GM12874 (cell line): Measurements from ENCODE around the gene ATOSB.

ENCODE experiments used
- TF ChIP-seq, protein P1 (sequence below): IDR thresholded peaks from 2 replicates; pipeline ENCODE4 v1.5.1; 2011; ENCODE audit warnings: low read depth, mild to moderate bottlenecking, control low read depth, low read length, moderate library complexity; ENCODE audit not compliant: insufficient read depth

The ATOSB gene

DNA sequence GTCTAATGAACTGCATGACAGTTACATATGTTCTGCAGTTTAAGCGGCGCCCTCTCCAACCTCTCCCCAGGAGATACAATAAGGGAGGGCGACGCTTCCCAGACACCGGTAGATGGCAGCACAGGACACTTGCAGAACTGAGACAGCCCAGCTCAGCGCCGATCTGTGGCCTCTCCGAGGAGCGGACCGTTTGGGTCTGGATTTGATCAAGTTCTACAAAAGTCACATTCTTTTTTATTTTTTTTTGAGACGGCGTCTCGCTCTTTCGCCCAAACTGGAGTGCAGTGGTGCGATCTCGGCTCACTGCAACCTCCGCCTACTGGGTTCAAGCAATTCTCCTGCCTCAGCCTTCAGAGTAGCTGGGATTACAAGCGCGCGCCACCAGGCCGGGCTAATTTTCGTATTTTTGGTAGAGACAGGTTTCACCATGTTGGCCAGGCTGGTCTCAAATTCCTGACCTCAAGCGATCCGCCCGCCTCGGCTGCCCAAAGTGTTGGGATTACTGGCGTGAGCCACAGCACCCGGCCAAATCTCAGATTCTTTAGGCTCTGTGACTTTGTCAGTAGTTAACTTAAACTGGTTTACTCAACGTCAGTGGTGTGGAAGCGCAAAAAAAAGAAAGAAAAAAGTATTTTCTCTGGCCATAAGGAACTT lies 1.4 kb upstream of the ATOSB start:
- TF ChIP-seq, protein P1, sequence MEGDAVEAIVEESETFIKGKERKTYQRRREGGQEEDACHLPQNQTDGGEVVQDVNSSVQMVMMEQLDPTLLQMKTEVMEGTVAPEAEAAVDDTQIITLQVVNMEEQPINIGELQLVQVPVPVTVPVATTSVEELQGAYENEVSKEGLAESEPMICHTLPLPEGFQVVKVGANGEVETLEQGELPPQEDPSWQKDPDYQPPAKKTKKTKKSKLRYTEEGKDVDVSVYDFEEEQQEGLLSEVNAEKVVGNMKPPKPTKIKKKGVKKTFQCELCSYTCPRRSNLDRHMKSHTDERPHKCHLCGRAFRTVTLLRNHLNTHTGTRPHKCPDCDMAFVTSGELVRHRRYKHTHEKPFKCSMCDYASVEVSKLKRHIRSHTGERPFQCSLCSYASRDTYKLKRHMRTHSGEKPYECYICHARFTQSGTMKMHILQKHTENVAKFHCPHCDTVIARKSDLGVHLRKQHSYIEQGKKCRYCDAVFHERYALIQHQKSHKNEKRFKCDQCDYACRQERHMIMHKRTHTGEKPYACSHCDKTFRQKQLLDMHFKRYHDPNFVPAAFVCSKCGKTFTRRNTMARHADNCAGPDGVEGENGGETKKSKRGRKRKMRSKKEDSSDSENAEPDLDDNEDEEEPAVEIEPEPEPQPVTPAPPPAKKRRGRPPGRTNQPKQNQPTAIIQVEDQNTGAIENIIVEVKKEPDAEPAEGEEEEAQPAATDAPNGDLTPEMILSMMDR = peak; percentile 89

DNA sequence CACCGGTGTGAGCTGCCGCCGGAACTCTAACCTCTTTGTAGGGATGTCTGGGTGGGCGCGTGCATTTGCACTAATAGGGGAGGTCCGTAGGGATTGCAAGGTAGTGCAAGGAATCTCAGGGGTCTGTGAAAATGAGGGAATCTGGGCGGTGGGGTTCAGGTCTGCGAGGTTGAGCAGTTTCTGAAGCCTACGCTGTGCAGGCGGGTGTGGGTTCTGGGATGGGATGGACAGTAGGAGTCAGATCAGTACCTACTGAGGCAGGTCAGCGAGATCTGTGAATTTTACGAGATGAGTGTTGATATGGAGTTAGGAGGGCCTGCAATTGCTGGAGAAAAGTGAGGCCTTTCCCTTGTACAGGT lies 856 bp upstream of the ATOSB start:
- TF ChIP-seq, protein P1 = no peak

DNA sequence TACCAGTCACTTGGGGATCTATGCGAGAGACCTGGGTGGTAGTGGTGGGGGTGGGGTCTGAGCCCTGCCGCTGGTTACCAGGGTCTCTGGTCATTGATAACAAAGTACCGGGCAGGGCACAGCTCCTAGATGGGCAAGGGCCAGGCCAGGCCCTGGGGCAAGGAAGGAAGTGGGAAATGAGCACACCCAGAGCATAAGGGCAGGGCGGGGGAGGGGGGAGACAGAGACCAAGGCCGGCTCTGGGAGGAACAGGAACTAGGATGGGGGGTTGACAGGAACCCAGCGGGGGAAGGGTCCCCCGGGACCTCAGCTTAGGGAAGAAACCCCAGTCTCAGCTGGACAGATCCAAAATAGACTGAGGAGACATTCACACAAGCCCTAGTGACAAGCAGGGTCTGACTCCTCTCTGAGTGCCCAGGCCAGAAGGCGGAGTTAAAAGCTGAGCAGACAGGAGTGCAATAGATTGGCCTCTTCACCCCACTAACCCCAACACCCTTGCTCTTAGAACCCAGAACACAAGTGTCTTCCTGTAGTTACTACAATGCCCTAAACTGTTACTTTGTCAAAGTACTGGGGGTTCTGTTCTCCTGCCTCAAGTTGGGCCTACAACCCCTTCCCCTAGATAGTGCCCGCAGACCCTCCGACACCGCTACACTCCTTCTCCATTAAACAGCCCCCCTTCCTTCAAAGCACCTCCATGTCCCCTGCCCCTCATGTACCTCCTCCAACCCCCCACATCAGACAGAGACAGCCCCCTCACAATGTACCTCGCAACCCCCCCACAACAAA lies 628 bp downstream of the ATOSB start:
- TF ChIP-seq, protein P1 = no peak

DNA sequence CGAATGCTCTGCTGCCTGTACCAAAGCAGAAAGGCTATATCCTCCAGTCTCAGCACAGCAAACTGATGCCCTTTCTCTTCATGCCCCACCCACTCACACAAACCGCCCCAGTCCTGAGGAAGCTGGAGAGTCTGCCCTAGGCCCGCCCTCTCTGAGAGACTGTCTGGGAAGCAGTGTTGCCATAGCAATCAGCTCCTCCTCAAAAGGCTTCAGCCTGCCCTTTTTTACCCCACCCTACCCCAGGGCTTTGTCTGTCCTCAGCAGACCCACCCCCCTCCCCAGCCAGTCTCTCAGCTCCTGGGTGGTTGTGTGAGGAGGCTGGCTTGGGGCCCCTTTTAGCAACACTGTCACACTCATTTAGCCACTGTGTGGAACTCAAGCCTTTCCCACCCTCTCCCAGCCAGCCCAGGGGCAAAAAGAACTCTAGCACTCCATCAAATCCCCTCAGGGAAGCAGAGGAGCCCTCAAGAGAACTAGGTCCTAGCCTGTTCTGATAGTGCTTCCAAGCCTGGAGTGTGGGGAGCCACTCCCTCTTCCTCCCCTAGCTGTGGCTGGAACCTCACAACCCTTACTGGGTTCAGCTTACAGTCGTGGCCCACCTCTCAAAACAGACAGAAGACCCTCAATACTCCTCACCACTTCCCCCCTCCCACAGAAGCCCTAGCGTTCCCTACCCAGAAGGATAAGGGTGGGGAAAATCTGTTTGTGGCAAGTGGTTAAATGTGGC lies 1.4 kb downstream of the ATOSB start:
- TF ChIP-seq, protein P1 = no peak

DNA sequence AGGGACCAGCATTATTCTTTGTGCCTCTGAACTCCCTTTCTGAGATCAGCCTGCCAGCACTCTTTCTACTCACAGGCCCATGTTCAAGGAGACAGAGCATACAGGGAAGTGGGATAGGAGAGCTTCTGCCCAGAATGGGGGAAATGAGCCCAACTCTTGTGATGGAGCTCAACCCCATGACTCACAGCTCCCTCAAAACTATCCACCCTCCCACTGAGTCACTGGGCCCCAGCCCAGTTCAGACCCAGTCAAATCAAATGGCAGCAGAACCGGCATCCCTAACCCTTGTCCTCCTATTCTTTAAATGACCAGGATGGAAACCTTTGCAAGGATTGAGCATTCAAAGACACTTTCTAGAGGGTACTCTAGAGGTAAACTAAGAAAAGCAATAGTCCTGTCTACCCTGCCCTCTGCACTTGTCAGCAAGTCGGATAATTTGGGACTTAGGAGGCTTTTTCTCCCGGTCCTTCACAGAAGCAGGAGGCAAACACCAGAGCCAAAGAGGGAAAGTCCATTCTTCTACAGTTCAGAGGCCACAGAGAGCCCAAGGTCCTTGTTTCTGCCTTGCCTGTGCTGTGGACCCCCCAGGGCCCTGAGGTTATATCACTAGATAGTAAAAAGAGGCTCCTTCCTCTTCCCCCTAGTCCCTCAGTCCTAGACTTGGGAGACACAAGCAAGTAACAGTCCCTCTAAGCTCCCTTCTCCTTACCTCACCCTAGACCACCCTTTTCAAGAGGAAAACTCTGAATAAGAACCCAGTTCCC lies 3.2 kb downstream of the ATOSB start:
- TF ChIP-seq, protein P1 = no peak

DNA sequence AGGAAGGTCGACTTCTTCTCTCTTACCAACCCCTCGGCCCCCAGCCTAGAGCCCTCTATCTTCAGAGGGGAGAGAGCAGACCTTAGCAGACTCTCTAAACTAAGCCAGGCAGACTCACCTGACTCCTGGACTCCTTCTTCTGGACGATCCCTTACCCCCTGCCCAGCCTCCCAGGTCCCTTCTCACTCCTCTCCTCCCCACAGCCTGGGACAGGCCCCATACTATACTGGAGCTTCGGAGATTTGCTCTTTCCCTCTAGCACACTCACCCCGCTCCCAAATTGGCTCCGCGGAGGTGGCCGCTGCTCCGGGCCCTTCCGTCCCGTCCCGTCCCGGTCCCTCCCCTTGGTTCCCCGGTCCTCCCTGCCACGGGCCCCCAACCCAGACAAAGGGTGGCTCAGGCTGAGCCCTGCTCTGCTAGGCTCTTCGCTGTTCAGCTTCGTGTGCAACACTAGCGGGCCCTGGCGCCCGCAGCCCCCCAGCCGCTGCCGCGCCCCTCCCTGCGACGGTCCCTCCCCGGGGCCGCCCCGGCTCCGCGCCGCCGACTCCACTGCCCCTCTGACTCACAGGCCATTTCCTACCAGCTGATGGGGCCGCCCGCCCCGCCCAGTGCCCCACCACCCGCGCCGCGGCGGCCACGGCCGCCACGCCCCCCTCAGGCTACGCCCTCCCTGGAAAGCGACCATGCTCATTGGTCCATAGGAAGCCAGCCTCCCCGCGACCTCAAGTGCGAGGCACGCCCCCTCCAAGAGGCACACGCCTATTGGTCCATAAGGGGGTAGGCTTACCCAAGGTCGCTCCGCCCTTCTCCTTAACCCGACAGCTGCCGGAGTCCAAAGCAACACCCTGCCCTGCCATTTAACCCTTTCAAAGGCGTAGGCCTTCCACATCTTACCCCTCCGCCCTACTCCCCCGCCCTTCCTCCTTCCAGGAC lies 4.4 kb downstream of the ATOSB start:
- TF ChIP-seq, protein P1 = no peak
